ENCODE data around the gene TTC16.
A peak's percentile ranks its signal among the peaks of the same experiment; 100 is the strongest.
"Not testable (repeated sequence)": the region's sequence is repeated elsewhere in the genome, so short reads cannot be mapped to it uniquely, and the experiment has no call there.

Gene TTC16

DNA sequence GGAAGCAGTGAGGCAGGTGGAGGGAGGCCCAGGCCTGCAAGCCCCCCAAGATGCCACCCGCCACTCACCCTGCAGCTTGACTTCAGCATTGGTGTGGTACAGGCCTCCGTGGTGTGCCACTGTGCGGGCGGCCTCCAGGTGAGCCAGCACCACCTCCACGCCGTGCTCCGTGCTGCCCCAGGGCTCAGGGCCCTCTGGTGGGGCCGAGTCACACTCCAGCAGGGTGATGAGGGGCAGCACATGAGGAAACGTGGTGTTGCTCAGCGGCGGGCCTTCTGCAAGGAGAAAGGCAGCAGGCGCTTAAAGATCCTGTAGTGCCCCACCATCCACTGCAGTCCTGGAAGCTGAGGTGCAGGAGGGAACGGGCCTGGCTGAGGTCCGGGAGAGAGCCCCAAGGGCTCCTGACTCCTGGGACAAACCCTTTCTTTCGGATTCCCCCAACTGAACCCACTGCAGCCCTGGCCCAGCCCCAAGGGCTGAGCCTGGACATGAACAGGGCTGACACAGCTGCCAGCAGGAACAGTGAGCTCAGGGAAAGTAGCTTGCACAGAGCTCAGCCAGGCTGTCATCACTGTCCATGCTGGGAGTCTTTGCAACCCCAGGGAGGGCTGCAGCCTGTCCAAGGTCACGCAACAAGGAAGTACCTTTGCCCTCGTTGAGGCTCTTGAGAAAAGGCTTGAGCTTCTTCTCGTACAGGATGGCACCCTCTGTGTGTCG lies 23.9 kb downstream of the TTC16 start:
- DNase-seq = no peak

DNA sequence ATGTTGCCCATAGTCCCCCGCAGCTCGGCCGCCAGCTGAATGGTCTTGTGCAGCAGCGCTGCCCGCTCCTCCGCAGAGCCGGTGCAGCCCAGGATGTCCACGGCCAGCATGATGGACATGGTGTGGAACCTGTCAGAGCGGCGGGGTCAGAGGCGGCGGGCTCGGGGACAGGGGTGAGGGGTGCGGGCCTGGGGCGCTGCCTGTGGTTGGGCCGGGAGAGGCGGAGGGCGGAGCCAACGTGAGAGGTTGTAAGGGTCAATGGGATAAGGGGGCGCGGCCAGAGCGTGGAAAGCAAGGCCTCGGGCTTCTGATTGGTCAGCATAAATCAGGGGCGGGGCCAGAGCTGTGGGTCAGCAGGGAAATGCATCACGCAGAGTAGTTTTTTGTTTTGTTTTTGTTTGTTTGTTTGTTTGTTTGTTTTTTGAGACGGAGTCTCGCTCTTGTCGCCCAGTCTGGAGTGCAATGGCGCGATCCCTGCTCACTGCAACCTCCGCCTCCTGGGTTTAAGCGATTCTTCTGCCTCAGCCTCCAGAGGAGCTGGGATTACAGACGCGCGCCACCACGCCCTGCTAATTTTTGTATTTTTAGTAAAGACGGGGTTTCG lies 26.1 kb downstream of the TTC16 start:
- peak in 53 of 58 donors; percentile 22 to 86 (median 62) for DNase-seq

GRCh38 chr9:127742435-127743088 lies 26.7 kb downstream of the TTC16 start:
- peak in 3 of 58 donors; percentile 27 to 34 (median 31) for DNase-seq

- no peak for DNase-seq
Observed at GRCh38 chr9:127744398-127745110, 28.7 kb downstream of the TTC16 start.

- no peak for DNase-seq
Observed at GRCh38 chr9:127746959-127747569, 31.2 kb downstream of the TTC16 start.

DNA sequence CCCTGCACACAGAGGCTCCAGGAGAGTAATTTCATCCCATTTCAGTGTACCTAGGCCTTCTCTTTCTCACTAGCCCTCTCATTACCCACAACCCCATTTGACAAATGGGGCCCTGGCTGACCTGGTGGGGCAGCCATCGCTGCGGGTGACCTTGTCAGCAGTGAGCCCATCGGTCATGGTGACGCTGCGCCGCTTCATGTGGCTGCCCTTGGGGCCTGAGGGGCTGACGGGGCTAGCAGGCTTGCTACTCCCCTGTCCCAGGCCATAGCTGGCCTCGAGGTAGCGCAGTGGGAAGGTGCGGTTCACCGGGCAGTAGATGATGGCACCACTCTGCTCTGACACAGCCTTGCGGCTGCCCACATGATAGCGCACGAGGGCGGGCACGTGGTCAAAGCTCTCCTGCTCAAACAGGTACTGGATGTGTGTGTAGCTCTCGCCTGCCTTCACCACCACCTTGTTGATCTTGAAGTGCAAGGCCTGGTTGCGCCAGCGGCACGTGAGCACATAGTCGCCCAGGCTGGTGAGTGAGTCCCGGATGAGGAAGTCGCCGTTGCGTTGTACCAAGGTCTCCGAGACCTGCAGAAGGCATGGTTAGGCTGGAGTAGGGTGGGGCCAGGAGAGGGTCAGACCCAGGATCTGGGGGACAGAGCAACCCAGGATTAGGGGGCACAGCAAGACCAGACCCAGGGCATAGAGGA lies 33.4 kb downstream of the TTC16 start:
- no peak for DNase-seq

DNA sequence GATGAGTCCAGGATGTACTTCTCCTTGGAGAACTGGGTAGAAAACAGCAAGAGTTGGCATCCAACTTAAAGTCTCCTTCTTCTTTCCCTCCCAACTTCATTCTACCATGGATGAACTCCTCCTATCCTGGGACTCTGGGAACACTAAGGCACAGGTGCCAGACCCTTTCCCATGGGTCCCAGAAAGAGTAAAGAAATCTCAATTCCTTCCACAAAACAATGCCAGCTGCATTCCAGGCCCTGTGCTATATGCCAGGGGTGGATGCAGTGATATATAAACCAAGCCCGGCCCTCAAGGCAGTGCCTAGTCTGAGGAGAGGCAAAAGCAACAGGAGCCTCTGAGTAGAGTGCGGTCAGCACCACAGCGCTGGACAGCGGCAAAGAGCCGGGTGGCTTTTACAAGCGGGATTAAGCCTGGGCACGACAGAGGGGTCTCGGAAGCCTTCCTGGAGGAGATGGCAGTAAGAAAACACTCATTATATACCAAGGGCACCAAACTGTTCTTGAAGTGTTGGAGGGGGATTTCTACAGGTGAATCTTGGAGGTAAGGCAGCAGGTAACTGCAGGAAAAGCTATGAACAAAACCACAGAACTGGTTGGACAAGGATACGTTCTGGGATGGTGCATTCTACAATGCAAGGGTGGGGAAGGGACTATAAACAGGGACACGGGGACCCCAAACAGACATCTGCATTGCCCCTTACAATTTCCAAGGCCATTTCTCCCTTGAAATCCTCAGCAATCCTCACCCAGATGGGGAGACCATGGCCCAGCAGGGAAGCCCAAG lies 35.6 kb downstream of the TTC16 start:
- no peak for DNase-seq

DNA sequence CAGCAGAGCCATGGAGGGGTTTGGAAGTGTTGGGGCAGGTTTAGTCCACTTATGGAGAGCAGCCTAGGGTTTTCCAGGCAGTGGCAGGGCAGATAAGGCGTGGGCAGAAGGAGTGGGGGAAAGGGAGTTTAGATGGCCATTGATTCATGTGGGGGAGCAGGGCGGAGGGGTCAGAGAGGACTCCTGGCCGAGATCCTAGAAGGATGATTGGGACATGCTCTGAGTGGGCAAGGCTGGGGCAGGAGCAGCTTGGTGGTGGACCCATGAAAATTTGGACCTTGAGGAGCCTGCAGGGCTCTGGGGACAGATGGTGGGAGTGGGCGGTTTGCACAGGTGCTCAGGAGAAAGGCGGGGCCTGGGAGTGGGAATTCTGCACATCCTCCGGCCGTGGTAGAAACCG lies 37.3 kb downstream of the TTC16 start:
- peak in 1 of 58 donors; percentile 5 for DNase-seq

DNA sequence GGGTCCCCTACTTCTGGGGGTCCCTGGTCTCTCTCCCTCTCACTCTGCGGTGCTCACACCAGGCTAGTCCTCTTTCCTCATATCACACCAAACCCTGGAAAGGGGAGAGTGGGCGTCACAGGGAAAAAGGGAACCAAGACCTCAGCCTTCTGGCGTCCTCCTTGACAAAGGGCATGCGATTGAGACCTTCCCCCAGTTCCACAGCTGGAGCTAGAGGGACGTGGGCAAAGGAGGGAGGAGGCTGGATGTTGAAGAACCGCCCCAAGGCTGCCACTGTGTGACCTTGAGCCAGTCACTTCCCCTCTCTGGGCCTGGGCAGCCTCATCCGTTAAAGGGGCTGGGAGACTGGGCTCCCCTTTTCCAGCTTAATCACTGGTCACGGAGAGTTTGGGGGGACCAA lies 37.7 kb downstream of the TTC16 start:
- DNase-seq = no peak

- peak in 50 of 58 donors; percentile 18 to 83 (median 58) for DNase-seq
Observed at GRCh38 chr9:127754099-127755060, 38.5 kb downstream of the TTC16 start.

DNA sequence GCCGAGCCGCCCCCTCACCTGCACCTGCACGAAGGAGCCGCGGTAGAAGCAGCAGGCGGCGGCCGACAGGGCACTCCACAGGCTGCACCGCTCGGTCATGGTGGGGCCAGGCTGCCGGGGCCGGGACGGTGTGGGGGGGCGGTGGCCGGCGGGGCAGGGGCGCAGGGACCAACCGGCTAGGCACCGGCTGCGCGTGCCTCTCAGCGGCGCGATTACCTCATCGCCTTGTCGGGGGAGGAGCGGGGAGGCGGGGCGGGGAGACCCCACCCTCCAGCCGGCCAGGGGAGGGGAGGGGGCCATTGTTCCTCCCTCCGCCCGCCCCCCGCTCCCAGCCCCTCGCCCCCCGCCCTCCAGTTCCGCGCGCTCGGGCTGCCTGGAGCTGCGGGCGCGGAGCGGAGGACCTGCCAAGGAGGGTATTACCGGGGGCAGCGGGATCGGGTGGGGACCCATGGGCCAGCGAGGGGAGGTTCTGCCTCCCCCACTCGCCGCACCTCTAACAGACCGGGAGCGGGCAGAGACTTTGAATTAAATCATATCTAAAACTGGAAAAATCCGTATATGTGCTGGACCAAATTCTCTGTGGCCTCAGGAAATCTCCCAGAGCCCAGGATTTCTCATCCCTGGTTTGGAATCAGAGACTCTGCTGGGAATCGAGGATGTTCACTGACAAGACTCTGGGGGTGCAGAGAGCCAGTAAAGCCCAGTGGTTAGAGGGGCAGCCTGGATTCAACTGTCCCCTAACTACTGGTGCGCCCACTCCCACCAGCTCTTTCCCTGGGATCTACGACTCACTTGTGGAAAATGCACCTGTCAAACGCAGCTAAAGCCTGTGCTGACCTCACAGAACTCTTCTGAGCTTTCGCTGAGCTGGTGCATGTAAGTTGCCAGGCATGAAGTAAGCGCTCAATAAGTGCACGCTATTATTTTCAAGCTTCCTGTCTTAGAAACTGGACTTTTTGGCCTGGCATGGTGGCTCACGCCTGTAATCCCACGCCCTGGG lies 39.5 kb downstream of the TTC16 start:
- peak in 22 of 58 donors; percentile 8 to 65 (median 36) for DNase-seq

DNA sequence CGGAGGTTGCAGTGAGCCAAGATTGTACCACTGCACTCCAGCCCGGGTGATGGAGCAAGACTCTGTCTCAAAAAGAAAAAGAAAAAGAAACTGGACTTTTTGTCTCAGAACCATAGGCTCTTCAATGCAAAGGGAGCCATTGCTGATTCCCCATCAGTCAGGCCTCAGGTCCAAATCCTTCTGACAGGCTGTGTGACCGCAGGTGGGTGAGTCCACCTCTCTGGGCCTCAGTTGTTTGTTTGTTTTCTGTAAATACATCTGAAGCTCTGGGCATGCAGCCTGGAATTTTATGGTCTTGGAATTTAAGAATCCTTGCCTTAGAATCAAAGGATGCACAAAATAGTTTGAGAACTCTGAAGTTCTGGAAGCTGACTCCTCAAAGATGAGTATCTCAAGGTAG lies 40.4 kb downstream of the TTC16 start:
- no peak for DNase-seq

DNA sequence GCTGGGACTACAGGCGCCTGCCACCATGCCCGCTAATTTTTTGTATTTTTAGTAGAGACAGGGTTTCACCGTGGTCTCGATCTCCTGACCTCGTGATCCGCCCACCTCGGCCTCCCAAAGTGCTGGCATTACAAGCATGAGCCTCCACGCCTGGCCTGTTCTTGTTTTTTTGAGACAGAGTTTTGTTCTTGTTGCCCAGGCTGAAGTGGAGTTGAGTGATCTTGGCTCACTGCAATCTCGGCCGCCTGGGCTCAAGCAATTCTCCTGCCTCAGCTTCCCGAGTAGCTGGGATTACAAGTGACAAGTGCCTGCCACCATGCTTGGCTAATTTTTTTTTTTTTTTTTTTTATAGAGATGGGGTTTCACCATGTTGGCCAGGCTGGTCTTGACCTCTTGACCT lies 40.9 kb downstream of the TTC16 start:
- not testable (repeated sequence) for DNase-seq

GRCh38 chr9:127758843-127759242 lies 43.0 kb downstream of the TTC16 start:
- DNase-seq = no peak

- no peak for DNase-seq
Observed at GRCh38 chr9:127761061-127761460, 45.2 kb downstream of the TTC16 start.

DNA sequence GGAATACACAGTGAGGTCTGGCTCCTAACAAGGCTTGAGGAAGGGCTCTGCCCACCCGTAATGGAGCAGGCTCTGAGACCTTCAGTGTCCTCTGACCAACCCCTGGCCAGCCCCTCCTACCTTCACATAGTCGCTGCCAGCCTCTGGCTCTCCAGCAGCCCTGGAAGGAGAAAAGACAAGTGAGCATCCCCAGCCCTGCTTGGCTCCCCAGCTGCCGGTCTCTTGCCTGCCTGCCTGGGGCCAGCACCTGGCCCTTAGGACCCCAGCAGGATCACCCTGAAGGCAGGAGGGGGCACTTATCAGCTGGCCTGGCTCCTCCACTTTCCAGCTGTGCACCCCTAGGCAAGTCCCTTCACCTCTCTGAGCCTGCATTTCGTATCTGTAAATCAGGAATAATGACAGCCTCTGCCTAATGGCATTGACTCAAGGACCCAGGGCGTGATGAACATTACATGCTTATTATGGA lies 45.6 kb downstream of the TTC16 start:
- DNase-seq = no peak

- no peak for DNase-seq
Observed at GRCh38 chr9:127762111-127762676, 46.3 kb downstream of the TTC16 start.

Measured in anterior cingulate cortex (tissue), 58 donors.